Measurements from ENCODE around the gene PLB1.

Gene PLB1

GRCh38 chr2:28612131-28612812, 116.4 kb downstream of the PLB1 start:
- DNase-seq (ENCODE audit: low read depth, low spot score) = no peak

GRCh38 chr2:28613186-28613585, 117.3 kb downstream of the PLB1 start:
- DNase-seq (ENCODE audit: low read depth, low spot score) = no peak

- DNase-seq (ENCODE audit: low read depth, low spot score) = peak; percentile 76
Measured at GRCh38 chr2:28613633-28614501, 118.0 kb downstream of the PLB1 start.

DNA sequence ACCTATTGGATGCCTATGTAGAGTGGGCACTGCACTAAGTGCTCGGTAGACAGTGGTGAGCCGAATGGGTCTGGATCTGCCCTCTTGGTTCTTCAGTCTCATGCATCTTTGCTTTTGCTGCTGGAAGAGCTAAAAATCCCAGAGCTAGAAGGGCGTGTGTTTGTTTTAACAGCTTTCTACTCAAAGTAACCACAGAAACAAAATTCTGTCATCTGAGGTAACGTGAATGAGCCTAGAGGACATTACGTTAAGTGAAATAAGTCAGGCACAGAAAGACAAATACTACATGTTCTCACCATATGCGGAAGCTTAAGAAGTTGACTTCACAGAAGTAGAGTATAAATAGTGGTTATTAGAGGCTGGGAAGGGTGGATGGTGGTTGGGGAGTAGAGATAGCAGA, 119.8 kb downstream of the PLB1 start:
- DNase-seq (ENCODE audit: low read depth, low spot score) = no peak

DNA sequence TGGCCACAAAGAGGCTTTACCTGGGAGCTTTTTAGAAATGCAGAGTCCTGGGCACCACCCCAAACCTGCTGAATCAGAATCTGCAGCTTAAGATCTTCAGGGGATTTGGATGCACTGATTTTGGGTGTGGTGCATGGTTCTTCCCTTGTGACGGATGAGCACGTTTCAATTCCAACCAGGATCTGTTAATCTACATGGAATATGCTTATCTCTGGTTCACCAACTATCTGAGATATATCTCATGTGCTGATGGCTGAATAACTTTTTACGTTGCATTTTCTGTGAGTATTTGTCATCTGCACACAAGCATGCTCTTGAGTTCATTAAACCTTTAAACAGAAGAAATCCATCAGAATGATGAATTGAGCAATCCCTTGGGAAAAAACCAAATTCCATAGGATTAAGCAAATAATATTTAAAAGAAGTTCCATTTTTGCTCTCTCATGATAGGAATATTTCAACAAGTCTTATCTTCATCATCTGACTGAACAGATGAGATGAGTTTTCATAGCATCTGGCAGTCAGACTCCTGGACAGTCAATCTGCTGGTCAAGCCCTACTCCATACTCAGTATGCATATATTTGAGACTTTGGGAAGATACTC, 120.6 kb downstream of the PLB1 start:
- no peak for DNase-seq (ENCODE audit: low read depth, low spot score)

DNA sequence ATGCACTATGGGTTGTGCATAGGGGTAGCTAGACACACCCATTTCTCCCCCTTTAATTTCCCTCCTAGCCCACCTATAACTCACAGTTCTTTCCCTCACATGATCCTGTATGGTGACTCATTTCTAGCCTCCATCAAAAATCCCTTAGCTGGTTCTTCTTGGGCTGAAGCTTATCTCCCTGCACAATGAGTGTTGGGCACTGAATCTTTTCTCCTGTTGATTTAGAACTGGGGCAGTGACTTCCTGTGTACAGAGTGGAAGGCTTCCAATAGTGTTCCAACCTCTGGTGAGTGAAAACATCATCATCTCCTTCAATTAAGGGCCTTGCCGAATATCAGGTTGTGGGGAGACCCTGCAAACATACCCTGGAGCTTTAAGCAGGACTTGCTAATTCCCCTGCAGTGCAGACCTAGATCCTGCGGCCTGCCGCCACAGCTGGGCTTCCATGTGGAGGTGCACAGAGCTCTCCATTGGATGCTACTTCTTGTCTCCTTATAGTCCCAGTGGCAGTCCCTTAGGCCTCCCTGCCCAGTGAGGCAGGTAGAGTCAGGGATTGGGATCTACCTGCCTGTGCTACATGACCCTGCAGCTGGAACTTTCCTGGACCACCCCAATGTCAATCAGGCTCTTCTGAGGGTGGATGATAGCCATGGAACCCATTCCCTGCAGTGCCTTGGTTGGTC, 121.8 kb downstream of the PLB1 start:
- DNase-seq (ENCODE audit: low read depth, low spot score) = no peak

- no peak for DNase-seq (ENCODE audit: low read depth, low spot score)
Measured at GRCh38 chr2:28618221-28619141, 122.6 kb downstream of the PLB1 start.

GRCh38 chr2:28619213-28620196, 123.6 kb downstream of the PLB1 start:
- DNase-seq (ENCODE audit: low read depth, low spot score) = no peak

GRCh38 chr2:28620291-28620793, 124.5 kb downstream of the PLB1 start:
- no peak for DNase-seq (ENCODE audit: low read depth, low spot score)

GRCh38 chr2:28620801-28621171, 124.9 kb downstream of the PLB1 start:
- DNase-seq (ENCODE audit: low read depth, low spot score) = no peak

- DNase-seq (ENCODE audit: low read depth, low spot score) = peak; percentile 78
Measured at GRCh38 chr2:28621172-28622100, 125.6 kb downstream of the PLB1 start.

GRCh38 chr2:28622101-28622499, 126.2 kb downstream of the PLB1 start:
- DNase-seq (ENCODE audit: low read depth, low spot score) = no peak

DNA sequence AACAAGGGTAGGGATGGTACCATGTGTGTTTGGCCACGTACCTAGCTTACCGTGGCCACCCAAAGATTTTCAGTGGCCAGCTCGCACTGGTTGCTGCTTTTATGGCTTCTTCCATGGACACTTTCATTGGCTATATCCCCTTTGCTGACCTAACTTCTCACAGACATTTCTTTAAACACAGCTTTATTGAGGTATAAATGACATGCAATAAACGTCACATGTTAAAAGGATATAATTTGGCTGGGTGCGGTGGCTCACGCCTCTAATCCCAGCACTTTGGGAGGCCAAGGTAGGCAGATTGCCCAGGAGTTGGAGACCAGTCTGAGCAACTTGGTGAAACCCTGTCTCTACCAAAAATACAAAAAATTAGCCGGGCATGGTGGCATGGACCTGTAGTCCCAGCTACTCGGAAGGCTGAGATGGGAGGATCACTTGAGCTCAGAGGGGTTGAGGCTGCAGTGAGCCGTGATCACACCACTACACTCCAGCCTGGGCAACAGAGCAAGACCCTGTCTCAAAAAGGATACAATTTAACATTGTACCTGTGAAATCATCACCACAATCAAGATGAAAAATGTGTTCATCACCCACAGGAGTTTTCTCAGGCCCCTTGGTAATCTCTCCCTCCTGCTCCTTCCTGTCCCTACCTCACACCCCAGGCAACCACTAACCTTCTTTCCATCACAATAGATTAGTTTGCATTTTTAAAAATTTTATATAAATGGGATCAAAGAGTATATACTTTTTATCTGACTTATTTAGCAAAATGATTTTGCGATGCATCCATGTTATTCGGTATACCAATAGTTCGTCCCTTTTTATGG, 127.9 kb downstream of the PLB1 start:
- no peak for DNase-seq (ENCODE audit: low read depth, low spot score)

DNA sequence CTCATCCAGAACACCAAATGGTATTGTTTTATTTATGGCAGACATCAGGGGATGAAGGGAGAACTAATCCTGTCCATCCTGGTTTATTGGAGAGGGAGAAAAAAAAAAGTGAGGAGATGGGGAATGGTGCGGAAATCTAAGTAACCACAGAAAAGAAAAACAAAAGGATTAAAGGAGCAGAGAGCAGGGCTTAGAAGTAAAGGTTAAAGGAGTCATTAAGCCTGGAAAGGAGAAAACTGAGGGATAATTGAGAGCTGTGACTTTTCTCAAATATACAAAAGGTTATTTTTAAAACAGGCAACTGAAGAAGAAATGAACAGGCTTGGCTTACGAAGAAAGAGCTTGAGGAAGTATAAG, 128.6 kb downstream of the PLB1 start:
- DNase-seq (ENCODE audit: low read depth, low spot score) = no peak

DNA sequence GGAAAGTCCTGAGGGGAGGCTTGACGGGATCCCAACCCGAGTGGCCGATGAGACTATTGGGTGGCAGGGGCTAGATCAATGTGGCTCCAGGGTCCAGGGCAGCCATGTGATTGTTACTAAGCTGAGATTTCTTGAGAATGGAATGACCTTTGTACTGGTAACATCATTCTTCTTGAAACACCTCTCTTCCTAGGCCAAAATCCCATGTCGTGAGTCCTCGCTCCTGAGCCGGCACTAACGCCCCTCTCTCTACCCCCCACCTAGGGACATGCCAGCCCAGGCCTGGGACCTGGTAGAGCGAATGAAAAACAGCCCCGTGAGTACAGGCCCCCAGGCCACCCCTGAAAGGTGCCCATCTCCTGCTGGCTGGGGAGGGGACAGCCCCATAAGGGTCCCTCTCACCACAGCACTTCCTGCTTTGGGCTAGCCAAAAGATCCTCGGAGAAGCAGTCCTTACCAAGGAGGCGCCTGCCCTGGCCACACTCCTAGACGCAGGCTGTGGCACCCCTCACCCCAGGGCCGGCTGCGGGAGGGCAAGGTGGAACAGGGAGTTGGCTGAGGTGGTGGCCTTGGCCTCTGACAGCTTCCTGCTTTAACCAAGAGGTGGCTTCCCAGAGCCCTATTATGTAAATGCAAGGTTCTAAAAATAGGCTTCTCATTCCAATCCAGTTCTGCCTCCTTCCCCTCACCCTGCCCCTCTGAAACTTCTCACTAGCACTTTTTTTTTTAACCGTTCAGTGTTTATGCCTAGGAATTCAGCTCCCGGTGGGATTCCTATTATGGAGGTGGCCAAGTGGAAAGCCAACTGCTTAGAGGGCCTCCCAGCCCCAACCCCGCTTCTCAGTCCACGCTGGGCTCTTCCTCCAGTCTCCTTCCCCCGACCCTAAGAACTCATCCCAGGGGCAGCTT, 129.2 kb downstream of the PLB1 start:
- no peak for DNase-seq (ENCODE audit: low read depth, low spot score)

DNA sequence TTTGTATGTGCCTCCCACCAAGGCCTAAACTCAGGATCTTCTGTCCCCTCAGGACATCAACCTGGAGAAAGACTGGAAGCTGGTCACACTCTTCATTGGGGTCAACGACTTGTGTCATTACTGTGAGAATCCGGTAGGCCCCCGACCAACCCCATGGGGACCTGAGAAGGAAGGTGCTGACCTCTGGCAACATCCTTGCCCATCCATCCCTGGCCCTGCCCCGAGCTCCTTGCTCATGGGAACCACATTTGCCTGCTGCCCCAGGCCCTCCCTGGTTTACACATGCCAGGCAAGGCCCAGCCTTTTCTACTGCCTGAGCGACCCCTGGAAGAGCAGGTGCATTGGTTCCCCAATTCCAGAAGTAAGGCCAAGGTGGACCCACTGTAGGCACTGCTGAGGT, 130.5 kb downstream of the PLB1 start:
- no peak for DNase-seq (ENCODE audit: low read depth, low spot score)
